HS-5 (cell line): ENCODE results near the gene SMIM3.
"Not testable (repeated sequence)": the region's sequence is repeated elsewhere in the genome, so short reads cannot be mapped to it uniquely, and the experiment has no call there.

ENCODE experiments used
- DNase-seq: peaks from one replicate; pipeline ENCODE4 v3.0.0-alpha.2; 2012; ENCODE audit warnings: low read depth

Gene SMIM3

GRCh38 chr5:150765011-150765798 lies 13.4 kb upstream of the SMIM3 start:
- DNase-seq = no peak

DNA sequence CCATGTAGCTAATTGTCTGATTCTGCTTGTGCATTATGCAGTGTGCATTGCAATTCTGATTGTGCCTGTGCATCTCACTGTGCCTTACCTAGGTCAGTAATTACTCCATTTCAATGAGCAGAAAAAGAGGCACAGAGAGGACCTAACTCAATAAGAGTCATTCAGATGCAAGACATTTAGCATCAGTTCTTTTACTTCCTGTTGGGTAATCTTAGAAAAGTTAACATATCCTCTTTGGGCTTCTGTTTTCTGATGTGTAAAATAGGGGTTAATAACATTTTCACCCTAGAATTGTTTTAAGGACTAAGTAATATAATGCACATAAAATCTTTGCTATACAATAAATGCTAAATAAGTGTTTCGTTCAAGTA lies 12.8 kb upstream of the SMIM3 start:
- no peak for DNase-seq

DNA sequence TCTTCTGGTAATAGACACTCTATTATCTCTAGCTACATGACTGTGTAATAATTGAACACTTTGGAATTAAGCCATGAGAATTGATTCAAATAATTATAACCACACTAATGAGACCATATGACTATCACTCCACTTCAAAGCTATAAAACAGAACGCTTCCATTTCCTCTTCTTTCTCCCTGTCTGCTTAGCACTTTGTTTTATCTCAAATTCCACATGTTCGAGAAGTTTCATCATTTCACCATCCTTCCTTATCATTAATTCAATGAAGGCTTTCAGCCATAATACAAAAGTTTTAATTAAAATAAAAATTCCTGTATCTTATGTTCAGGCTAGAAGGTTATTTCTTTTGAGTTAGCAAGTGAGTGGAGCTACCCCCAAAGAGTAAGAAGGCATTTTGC lies 12.3 kb upstream of the SMIM3 start:
- no peak for DNase-seq

DNA sequence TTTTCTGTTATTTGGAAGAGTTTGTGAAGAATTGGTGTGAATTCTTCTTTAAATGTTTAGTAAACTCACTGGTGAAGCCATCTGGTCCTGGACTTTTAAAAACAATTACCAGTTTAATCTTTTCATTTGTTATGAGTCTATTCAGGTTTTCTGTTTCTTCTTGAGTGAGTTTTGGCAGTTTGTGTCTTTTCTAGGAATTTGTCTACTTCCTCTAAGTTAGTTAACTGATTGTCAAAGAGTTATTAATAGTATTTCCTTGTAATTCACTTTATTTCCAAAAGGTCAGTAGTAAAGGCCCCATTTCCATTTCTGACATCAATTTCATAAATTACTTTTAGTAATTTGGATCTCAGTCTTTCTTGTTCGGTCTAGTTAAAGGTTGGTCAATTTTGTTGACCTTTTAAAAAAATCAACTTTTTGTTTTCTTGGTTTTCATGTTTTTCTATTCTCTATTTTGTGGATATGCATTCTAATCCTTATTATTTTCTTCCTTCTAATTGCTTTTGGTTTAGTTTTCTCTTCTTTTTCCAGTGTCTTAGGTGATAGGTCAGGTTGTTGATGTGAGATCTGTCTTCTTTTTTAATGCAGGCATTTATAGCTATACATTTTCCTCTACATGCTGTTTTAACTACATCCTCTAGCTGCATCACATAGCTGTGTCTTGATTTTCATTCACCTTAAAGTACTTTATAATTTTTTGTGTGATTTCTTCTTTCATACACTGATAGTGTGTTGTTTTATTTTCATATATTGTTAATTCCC lies 7.3 kb upstream of the SMIM3 start:
- no peak for DNase-seq

- peak; percentile 57 for DNase-seq
Measured at GRCh38 chr5:150774145-150774544, 4.4 kb upstream of the SMIM3 start.

DNA sequence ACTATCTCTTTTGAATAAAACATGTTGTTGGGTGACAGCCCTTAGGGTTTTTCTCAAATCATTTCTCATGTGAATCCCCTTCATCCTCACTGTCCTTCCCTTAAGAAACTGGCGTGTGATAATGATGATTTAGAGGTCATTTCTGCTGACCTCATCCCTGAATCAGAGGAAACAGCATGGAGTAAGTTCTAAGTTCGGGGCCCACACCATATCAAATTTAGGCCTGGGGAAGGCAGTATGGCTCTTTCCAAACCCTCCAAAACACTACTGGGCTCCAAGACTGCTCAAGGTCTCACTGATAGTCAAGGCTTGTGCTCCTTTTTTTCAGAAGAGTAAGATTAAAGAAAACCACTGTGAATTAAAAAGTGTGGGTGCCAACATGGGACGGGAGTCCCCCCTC lies 872 bp upstream of the SMIM3 start:
- no peak for DNase-seq

DNA sequence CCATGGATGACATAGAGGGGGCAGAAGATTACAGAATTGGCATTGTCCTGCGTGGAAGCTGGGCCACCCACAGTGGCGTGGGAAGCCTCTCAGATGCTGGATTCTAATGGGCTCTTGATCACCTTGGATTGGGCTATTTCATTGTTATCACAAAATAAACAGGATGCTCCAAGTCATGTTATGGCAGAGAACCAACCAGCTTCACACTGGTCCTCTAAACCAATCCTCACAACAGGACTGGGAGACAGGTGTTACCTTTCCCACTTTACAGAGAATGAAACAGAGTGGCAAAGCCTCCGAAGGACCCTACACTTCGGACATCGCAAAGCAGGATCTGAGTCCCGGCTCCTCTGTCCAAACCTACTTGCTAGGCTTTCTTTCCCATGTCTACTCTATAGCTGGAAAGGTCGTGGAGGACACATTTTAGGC lies 455 bp upstream of the SMIM3 start:
- no peak for DNase-seq

DNA sequence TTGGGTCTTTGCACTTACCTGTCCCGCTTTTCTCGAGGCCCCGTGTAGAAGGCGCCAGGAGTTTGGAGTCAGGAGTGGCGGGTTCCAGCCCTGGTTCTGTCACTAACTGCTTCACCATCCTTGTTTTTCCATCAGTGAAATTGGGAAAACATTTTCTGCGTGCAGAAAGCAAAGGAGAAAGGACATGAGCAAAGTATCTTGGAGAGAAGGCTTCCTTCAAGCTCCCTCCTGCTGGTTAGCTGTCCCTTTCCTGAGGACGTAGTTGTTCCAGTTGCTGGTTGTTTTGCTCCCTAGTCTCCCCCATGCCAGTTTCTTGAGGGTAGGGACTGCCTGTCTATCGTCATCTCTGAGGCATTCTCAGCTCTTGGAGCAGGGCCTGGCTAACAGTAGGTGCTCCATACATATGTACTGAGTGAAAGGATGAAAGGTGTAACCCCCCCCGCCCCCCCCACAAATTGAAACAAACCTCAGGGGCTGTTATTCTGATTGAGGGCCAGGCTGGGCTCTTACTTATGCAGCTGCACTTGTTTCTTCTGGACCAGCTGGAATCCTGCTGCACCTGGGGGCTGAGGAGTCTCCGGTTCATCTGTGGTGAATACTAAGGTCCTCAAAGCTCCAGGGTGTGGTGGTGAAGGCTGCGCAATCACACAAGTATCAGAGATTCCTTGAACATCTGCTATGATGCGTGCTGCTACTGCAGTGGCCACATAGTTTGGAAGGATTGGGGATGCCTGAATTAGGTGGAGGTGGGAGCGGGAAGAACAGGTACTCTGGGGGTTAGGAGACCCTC lies 1.0 kb downstream of the SMIM3 start:
- no peak for DNase-seq

GRCh38 chr5:150780187-150780692 lies 1.7 kb downstream of the SMIM3 start:
- no peak for DNase-seq

DNA sequence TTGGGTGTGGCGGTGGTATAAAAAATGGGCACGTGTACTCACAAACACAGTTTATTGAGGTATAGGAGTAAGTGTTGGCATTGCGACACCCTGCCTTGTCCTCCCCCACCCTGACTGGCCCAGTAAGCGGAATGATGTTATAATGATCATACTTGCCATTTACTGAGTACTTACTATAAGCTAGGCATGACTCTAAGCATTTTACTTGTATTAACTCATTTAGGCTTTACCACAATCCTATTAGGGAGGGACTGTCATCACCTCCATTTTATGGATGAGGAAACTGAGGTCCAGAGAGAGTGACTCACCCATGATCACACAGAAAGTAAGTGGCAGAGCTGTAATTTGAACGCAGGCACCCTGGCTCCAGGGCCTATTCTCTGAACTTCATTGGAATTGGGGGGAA lies 2.3 kb downstream of the SMIM3 start:
- peak; percentile 81 for DNase-seq

DNA sequence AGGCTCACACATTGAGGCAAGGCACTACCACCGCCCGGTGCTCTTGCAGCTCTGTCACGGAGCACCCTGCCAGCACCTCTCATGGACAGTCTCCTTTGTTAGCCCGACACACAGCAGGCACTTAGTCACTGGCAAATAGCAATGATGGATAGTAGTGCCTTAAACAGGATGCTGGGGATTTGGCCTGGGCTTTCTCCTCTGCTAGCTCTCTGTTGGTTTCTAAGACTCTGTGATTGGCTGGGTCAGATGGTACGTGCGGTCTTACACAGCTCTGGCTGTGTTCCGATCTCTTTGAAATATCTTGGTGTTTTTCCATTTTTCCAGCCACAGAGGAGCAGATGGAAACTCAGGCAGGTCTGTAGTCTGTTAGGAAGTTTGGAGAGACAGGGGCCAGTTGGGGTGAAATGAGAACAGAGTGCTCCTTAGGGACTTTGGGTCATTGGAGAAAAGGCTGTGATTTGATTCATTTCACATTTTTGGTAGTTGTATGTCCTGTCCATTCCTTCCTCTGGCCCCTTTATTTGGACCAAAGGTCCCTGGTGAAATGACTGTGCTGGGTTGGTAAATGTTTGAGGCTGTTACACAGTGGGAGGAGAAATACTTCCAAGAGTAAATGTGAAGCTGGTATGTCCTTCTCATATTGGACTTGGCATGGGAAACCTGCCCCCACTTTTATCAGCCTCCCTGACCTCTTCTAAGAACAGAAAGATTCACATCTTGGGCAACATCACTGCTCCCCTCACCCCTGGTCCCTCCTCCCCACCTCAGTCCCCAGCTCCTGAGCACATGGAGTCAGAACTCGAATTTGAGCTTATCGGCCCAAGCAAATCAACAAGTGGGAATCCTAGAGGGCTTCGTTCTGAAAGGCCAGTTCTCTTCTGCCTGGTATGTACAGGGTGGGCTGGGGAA lies 3.4 kb downstream of the SMIM3 start:
- peak; percentile 97 for DNase-seq

DNA sequence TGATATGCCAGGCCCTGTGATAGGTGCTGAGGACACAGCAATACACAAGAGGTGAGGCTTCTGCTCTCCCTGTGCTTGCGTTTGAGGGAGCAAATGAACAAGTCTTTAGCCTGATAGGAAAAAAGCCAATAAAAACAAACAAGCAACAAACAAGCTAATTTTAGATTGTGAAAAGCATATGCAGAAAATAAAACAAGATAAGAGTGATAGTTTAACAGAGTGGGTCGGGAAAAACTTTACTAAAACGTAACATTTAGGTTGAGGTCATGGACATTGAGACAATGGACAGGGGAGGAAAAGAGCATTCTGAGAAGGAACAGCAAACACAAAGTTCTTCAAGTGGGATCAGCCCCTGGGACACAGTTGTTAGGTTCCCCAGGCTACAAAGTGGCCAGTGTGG lies 4.3 kb downstream of the SMIM3 start:
- no peak for DNase-seq

DNA sequence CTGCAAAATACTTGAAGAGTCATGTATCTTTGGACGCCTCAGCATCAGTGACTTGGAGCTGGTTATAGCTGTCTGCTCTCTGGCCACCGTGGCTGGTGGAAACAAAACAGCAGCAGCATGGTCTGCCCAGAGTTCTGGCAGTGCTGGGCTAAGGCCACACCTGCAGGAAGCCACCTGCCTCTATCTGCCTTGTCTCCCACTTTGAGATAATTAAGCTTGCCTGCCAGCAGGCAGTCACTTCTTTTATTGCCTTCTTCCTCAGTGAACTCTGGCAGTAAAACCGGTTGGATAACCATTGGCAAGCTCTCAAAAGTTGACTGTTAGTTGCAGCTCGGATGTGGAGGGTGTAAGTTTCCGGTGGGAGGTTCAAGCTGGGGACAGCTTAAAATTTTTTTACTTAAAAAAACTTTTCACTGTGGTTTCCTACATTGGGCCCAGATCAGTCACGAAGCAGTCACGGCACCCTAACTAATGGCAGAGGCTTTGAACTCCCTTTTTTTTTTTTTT lies 4.9 kb downstream of the SMIM3 start:
- peak; percentile 70 for DNase-seq

DNA sequence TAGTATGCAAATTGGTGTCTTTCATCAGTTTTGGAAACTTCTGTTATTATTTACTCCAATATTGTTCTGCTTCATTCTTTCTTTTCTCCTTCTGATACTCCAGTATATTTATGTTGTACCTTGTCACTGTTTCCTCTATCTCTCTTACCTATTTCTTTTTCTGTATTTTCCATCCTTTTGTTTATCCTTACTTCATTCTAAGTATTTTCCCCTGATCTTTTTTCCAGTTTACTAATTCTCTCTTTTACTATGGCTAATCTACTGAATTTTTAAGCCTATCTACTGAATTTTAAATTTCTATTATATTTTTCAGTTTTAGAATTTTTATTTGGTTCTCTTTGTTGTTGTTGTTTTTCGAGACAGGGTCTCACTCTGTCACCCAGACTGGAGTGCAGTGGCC lies 7.4 kb downstream of the SMIM3 start:
- no peak for DNase-seq

- DNase-seq = no peak
Measured at GRCh38 chr5:150786876-150787275, 8.3 kb downstream of the SMIM3 start.

- DNase-seq = no peak
Measured at GRCh38 chr5:150787656-150788055, 9.1 kb downstream of the SMIM3 start.

DNA sequence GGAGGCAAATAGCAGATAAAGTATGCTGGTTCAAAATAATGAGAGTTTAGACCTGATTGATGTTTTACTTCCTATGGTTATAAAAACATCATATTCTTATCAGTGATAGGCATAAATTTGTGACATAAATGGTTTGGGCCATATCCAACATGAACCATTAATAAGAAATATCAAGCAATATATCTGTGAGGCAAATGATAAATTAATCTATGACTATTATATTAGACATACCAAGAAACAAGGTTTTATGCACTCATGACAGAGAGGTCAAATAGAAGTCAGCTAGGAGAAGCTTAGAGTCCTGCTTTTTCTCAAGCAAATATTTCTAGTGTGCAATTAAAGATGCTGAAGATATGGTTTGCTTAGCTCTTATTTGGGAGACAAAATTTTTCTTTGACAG lies 10.4 kb downstream of the SMIM3 start:
- no peak for DNase-seq

DNA sequence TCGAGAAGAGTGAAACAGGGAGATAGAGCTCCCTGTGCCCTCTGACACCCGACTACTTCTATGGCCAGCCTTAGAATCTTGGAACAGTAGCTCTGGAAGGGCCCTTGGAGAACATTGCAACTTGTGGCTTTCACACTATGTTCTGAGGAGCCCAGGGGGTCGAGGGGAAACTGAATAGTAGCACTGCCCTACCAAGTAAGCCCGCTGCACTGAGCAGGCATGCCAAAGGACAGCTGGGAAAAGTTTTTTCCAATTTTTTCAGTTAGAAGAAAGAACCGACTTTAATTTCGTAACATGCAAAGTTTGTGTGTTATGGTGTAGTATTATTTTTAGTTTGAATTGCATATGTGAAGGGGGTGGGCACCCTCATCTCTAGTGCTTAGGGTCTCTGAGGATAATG lies 10.9 kb downstream of the SMIM3 start:
- no peak for DNase-seq

- DNase-seq = peak; percentile 94
Measured at GRCh38 chr5:150789943-150790611, 11.5 kb downstream of the SMIM3 start.

- no peak for DNase-seq
Measured at GRCh38 chr5:150791536-150791935, 13.0 kb downstream of the SMIM3 start.

DNA sequence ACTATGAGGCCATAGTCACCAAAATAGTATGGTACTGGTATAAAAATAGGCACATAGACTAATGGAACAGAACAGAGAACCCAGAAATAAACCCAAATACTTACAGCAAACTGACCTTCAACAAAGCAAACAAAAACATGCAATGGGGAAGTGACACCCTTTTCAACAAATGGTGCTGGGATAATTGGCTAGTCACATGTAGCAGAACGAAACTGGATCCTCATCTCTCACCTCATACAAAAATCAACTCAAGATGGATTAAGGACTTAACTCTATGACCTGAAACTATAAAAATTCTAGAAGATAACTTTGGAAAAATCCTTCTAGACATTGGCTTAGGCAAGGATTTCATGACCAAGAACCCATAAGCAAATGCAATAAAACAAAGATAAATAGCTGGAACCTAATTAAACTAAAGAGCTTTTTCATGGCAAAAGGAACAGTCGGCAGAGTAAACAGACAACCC lies 14.9 kb downstream of the SMIM3 start:
- not testable (repeated sequence) for DNase-seq
